Kidney capillary endothelial cell (primary cell): ENCODE results near the gene PDLIM4.

Experiments
- DNase-seq: peaks from one replicate; pipeline ENCODE4 v3.0.0-alpha.2; 2018; ENCODE audit warnings: low spot score

PDLIM4 gene, protein sequence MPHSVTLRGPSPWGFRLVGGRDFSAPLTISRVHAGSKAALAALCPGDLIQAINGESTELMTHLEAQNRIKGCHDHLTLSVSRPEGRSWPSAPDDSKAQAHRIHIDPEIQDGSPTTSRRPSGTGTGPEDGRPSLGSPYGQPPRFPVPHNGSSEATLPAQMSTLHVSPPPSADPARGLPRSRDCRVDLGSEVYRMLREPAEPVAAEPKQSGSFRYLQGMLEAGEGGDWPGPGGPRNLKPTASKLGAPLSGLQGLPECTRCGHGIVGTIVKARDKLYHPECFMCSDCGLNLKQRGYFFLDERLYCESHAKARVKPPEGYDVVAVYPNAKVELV

DNA sequence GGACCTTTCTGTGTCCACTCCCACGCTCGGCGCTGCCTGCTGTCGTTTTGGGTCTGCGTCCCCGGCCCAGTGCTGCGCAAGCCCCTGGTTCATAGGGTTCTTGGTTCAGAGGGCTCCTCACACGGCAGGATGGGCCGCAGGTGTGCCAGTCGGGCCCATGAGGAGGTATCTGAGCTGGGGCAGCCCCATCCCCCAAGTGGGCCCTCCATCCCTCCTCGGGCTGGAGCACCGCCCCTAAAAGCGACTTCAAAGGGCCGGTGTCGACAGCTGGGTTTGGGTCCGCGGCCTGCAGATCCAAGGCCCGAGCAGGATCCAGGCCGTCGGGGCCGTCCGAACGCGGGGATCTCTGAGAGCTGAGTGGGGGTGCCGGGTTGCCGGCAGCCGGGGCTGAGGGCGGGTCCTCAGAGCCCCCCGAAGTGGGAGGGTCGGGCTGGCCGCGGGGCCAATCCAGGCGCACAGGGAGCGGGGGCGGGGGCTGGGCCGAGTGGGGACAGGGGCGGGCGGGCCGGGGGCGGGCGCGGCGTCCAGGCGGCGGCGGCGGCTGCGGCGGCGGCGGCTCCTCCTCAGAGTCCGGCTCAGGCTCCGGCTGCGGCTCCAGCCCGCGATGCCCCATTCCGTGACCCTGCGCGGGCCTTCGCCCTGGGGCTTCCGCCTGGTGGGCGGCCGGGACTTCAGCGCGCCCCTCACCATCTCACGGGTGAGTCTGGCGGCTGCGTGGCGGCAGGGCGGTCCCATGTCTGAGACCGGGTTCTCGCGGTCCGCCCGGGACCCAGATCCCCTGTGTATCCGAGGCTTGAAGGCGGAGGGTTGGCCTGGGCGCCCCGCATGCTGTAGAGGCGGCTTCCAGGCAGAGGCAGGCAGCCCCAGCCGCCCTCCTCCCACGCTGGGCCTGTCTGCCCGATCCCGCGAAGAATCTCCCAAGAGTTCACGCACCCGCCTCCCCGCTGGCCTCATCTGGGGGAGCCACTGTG lies at the start of gene PDLIM4:
Gene PDLIM4, plus strand, starts transcription at position 566 of the 971 bp plus-strand sequence. Its CDS starts 39 bp downstream, at position 605.
- DNase-seq: no peak

DNA sequence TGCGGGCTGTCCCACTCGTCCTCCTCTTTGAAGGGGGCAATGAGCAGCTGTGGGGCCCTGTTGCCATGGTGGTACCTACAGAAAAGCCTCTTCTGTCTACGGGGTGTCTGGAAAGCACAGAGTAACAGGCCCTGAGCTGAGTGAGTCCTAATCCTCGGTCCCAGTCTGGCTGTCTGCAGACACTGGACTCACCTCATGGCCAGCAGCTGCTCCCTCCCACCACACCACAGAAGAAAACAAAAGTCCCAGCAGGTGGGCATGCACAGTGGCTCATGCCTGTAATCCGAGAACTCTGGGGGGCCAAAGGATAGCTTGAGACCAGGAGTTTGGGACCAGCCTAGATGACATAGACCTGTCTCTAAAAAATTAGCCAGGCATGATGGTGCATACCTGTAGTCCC lies 49.7 kb upstream of the PDLIM4 start:
- no peak for DNase-seq

DNA sequence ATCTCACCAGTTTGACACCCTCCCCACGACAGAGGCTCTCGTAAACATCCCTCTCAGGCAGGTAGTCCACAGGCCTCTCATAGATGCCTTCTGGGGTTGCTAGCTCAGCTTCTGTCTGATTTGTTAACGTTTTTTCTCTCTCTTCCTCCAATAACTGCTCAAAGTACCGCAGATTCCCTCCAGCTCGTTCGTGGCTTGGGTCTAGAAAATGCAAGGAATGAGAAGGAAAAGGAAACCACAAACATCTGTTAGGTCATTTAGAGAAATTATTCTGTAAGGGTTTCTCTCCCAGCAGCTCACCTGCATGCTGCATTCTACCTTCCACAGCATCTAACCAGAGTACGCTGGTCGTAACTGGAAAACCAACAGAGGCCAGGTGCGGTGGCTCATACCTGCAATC lies 48.4 kb upstream of the PDLIM4 start:
- no peak for DNase-seq

DNA sequence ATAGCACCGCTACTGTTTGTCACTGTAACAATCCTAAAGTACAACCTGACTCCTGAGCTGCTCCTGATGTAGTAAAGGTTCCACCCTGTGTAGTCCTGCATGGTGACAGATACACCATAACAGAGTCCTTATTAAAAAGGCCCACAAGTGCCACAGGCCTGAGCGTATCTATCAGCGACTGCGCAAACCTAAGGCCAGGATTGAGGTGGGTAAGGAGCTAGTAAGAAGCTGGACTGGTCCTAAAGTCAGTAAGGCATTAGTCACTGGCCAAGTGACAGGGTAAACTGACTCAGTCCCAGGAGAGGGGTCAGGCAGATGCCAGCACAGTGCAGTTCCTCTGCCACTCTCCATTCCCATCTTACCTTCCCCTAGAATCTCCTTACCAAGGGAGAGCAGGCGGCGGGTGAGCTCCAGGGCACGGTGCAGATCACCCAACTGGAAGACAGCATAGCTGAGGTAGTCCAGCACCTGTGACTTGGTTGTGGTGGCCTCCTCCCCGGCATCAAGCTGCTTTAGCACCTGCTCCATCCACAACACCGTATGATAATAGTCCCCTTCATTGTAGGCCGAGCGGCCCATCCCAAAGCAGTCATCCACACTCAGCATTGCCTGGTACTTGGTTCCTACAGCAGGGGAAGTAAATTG lies 47.5 kb upstream of the PDLIM4 start:
- no peak for DNase-seq

DNA sequence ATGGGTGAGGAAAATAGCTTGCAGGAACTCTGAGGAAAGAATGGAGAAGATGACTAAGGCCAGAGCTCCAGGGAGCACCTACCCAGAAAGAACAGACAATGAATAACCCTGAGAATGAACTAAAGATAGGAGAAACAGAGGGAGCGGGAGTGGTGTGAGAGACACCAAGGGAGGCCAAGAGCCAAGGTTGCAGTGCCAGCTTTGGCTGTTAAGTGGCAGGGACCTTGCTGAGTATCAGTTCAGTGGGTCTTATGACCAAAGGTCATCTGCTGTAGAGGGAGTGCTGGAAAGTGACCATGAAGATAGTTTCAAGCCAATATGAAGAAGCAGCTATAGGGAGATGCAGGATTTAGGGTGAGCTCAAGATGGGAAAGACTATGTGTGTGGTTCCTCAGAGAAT lies 46.6 kb upstream of the PDLIM4 start:
- DNase-seq: no peak

DNA sequence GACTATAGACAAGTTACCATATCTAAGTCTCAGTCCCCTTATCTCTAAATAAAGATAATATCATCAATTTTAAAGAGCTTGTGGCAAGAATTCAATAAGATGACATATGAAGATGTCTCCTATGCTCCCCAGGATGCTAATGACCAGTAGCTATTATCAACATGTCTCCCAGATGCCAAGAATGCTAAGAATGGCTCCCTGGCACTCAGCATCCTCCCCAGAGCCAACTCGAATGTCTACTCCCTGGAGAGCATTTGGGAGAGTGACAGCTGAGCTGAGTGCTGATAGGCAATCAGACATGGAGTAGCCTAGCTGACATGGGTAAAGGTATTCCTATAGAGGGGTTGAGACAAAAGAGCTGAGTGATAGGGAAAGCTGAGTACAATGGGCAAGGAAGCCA lies 45.7 kb upstream of the PDLIM4 start:
- DNase-seq: no peak

DNA sequence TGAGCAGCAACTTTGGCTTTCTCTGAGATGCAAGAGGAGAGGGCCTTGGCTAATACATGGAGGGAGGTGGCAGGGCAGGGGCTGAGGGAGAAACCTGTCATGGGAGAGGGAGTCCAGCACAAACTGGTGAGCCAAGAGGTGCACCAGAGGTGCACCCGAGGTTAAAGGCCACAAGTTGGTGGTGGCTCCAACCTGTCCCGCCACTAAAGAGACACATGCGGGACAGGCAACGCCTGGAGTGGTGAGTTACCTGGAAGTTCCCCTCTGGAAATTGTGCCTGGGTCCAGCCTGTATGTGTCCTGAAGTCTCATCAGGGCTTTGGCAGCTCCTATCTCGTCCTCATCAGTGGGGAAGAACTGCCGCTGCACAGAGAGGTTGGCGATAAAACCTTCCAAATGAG lies 43.8 kb upstream of the PDLIM4 start:
- DNase-seq: no peak

DNA sequence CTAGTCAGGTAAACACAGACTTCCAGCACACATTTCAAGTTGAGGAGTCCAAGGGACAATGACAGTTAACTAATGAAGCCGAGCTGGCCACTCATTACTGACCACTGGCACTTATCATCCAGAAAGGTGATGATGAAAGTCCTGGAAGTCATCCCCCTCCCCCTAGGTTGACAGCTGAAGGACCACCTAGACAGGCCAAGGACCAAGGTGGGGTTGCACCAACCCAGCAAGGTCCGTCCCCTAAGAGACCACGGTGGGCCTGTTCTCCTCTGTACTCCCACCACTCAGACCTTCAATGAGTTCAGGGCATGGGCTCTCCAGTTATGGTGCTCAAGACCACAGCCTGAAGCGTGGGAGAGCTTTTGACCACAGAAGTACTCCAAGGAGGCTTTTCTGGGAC lies 43.0 kb upstream of the PDLIM4 start:
- DNase-seq: no peak

DNA sequence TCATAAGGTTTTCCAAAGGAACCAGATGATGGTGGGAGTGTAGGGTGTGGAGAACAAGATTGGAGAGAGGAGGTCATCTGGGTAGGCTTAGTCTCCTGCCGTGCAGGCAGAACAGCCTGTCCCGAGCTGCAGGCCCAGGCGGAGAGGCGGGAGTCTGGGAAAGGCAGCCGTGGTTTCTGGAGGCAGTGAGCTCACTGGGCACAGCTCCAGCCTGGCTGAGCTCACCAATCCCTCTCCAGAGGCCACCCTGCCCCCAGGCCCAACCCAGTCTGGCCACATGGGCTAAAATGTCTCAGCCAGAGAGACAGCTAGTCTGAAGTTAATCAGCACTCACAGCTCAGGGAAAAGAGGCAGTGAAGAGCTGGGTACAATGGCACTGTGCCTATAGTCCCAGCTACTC lies 42.2 kb upstream of the PDLIM4 start:
- DNase-seq: no peak

DNA sequence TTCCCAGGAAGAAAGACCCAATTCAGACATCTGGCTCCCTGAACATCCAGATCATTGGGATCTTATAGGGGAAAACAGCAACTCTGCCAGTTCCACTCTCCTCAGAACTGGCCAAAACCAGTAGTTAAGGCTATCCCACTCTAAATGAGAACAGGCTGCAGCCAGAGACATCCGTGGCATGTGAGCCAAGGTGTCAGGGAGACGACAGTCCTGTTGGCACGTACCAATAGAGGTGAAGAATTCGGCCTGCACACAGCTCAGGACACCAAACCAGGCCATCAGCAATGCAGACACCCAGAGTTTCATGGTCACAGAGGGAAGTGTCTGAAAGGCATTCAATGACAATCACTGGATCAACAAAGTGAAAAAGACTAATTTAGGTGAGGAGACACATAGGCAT lies 39.2 kb upstream of the PDLIM4 start:
- DNase-seq: no peak

DNA sequence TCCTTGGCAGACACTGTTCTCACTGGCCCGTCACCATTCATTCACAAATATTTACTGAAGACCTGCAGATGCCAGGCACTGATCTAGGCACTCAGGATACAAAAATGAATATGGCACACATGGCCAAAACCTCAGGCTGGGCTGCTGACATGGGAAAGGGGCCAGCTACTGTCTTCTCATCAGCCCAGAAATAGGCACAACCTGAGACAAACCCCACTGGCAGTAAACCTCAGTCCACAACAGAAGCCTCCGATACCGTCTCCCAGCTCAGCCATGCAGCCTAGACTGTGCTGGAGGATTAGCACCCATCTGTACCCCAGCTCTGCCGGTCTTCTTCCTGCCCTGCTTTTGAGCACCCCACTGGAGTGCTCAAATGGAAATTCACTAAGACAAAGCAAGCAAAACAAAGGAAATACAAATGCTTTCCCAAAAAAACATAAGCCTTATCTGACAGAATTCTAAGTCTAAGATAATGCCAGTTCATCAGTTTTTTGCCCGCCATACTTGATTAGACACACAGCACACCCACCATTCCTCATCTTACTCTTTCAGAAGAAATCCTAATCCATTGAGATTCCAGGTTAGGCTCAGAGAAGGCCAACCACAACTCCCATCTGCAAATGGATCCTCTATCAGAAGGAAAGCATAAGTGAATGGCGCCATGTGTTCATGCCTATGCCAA lies 38.1 kb upstream of the PDLIM4 start:
- no peak for DNase-seq

DNA sequence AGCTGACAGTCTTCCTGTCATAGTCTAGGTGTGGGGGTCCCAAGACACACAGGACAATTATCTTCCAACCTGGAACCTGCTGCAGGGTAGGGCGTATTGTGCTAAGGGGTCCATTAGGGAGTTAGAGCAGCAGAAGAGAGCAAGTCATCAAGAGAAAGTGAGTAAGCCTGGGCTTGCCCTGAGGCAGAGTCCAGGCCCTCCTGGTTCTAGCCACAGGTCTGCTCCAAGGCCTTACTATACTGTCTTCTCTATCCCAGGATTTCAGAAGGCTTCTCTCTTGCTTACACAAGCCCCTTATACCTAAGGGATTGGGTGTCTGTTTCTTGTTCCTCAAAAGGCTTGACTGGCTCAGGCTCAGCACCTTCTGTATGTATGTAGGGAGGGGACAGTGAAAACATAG lies 37.5 kb upstream of the PDLIM4 start:
- DNase-seq: no peak

DNA sequence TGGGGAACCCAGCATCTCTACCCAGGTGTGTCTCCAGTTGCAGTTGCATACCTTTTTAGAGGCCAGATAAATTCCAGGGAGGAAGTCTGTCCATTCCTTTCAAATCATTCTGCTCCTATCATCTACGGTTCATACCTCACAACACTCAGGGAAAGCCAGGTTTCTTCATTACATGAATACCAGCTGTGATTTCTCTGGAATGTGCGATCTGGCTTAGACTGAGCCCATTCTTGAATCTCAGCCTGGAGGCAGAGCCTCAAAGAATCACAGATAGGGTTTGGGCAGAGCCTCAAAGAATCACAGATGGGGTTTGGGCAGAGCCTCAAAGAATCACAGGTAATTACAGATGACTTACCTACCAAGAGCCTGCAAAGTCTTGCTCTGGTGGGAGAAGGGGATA lies 37.0 kb upstream of the PDLIM4 start:
- DNase-seq: no peak

DNA sequence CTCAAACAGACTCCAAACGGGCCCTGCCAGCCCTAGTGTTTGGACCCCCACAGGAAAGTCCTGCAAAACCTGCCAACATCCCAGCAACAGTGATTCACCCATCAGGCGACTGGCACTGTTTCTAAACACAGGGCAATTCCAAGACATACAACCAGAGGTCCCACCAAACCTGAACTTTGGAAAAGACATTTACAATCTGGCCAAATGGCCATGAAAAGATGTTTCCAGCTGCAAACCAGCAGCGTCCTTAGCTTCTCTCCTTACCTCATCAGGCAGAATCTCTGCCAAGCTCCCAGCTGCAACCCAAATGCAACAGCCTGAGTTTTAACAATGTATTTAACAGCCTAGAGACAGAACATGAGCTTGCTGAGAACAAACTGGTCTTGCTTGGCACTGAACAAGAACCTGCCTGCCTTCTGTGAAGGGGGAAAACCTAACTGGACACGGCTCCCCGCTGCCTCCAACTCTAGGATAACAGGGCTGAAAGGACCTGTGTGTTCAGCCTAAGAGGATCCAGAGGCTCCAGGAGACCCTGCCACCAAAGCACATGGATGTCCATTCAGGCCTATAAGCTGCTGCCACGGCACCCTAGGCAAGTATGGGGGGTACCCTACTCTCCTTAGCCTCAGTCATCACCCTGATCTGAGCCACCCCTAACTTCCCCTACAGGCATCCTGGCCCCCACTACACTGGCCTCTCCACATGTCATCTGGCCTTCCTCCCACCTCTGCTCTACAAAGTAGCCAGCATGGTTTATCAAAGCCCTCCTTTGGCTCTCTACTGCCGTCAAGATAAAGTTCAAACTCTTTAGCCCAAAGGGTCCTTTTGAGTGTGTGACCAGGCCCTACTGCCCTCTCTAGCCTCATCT lies 35.5 kb upstream of the PDLIM4 start:
- no peak for DNase-seq

DNA sequence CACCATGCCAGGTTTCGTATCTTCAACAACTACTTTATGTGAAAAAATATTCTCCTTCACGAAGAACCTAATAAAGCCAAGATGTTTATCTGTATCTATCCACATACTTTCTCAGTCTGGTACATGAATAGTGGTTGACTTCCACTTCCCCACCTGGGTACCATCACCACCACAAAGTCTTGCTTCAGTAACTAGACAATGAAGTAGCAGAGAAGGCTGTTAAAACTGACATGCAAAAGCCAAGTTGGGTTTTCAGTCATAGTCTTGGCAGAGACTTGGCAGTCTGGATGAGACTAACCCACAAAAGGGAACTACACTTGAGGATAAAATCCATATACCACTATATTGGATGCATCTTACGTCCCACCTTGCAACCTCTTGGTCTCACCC lies 34.9 kb upstream of the PDLIM4 start:
- DNase-seq: no peak

DNA sequence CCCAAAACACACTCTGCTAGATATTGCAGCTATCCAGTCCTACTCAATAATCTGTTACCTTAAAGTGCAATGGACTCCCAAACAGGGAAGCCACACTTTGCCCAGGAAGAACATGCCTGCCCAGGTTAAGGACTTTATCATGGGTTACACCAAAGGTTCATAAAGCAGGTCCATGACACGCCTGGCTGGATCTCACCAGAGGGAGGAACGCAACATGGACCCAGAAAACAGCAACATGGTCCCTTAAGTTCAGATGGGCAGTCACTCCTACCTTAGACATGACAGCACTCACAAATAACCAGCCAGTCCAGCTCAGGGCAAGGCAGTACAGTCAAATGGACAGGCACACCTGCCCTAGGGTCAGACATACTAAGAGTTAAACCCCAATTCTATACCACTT lies 33.6 kb upstream of the PDLIM4 start:
- no peak for DNase-seq

DNA sequence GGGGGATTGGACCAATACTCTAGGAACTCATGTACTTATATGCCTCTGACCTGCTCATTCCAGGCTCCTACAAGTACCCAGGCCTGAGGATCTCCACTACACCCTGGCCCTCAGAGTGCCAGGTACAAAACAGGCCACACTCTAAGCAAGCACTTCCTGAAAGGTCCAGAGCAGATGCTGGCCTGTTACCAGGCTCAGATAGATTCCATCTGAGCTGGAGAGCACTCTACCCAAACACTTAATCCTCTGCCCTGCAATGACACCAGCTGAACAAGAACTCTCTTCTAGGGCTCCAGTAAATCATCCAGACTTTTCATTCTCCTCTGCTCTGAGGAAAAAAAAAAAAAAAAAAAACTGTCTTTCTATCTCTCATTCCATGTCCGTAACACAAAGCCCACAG lies 32.8 kb upstream of the PDLIM4 start:
- no peak for DNase-seq

DNA sequence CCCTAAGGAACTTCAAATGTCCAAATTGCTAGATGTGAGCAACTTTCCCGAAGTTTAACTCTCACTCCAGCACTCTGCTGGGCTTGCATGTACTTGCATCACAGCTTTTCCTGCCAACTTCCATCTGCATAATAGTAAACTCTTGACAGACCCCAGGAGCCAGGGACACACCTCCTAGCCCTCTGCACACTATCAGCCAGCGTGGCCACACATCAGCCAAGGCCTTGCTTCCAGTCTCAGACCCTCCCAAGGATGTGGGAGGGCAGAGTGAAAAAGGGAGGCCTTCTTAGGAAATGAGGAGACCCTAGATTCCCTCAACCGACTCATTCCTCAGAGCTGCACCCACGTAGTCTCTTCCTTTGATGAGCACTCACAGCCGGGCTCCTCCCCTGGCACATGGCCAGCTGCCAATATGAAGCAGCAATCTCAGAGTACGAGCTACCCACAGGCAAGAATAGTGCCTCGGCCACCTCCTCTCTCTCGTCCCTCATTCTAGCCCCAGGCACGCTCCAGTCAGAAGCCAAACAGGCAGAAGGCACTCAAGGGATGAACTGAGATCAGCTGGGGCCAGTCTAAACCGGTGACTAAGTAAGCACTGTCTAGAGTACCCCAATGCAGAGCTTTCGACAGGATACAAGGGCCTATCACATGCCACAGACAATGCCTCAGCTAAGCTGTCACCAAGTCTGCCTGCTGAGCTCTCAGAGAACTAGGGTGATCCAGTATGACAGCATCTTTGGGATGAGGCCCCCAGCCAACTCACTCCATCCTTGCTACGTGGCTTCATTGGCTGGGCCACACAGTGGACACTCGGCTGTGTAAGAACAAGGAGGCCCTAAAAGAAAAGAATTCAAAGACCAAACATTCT lies 32.1 kb upstream of the PDLIM4 start:
- peak; percentile 23 for DNase-seq

DNA sequence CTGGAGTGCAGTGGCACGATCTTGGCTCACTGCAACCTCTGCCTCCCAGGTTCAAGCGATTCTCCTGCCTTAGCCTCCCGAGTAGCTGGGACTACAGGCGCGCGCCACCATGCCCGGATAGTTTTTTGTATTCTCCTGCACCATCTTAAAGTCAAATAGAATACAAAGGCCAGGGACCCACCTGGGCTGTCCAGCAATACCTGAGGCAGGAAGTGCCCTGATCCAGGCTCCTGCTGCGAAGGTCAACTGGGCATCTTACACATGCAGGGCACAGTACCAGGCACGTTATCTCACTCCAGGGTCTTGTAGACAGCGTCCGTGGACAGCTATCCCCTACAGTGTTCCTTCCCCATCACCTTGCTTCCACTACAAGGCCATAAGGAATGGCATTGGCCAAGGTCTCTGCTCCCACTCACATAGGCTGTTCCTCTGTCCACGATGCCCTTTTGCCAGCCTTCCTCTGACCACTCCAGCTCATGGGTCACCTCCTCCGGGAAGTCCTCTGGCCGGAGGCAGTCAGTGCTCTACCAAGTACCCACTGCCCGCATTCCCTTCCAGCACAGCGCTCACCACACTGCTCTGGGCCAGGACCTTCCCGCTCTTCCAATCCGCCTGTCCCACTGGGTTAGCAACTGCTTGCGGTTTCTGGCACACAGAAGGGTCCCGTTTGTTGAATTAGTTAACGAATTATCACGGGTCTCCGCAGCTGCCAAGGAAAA lies 30.8 kb upstream of the PDLIM4 start:
- DNase-seq: no peak

DNA sequence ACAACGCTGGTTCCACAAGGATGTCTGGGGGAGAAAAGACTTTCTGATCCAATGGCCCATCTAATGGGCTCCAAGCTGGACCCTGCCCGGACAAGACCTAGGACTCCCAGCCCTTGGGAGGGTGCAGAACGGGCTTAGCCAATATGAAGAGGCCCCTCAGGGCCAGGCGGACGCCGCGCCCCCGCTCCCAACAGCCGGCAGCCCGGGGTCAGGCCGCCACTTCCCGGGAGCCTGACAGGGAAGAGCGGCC lies 30.3 kb upstream of the PDLIM4 start:
- DNase-seq: no peak
